D721Med (cell line): ENCODE measurements around the gene ARMS2.

ENCODE experiments used
- DNase-seq: peaks from one replicate; pipeline ENCODE4 v3.0.0; 2011; ENCODE audit warnings: low spot score; ENCODE audit not compliant: insufficient read length
- FAIRE-seq: peaks from 2 replicates; lab custom pipeline; 2011; peaks lifted over from hg19 to GRCh38; lab: Jason Lieb, UNC
- CTCF ChIP-seq: IDR thresholded peaks from 2 replicates; pipeline ENCODE4 v1.5.1; 2012; ENCODE audit warnings: mild to moderate bottlenecking, control low read depth; ENCODE audit not compliant: insufficient read depth; ENCODE audit errors: missing control alignments

Gene ARMS2

DNA sequence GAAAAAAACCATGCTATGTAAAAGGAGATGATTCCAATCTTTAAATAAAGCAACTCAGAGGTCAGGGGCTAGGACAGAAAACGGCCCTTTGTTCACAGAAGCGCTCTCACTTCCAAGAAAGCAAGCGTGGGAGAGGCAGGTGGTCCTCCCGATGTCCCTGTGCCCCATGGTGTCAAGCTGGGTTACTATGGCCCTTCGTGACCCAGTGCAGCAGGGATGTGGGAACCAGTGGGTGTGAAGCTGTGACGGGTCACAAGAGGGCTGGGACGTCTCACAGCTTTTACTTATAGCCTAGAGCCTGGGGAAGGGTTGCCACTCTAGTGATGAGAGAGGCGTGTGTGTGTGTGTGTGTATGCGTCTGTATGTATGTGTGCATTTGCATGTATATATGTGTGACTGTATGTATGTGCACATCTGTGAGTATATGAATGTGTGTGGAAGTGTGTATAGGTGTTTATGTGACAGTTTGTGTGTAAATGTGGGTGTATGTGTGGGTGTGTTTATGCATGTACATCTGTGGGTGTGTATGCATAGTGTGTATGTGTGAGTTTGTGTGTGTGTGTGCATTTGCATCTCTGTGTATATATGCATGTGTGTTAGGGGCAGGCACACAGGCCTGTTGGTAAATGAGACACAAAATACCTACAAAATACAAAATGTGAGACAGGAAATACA is 32.1 kb downstream of the ARMS2 start:
- FAIRE-seq: no peak
- no peak for TF ChIP-seq CTCF
- no peak for DNase-seq

DNA sequence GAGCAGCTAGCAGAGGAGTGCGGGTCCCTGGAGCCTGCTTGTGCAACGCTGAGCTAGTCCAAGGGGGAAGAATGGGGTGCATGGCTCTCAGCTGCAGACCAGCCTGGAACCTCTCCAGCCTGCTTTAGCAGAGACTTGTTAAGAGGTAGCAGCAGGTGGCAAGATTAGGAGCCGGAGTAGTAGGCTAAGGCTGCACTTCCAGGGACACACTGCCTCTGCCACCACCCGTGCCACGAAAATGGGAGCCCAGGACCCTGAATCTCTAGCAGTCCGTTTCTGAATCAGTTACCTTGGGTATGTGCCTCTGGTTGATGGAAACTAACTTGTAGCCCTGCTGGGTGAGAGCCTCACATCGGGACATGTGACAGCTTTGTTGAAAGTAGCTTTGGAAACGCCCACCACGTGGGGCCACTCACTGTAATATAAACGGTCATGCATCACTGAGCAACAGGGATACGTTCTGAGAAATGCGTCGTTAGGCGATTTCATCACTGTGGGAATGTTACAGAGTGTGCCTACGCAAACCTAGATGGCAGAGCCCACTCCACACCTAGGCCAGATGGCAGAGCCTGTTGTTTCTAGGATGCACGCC is 32.8 kb downstream of the ARMS2 start:
- no peak for FAIRE-seq
- no peak for DNase-seq
- TF ChIP-seq CTCF: no peak

DNA sequence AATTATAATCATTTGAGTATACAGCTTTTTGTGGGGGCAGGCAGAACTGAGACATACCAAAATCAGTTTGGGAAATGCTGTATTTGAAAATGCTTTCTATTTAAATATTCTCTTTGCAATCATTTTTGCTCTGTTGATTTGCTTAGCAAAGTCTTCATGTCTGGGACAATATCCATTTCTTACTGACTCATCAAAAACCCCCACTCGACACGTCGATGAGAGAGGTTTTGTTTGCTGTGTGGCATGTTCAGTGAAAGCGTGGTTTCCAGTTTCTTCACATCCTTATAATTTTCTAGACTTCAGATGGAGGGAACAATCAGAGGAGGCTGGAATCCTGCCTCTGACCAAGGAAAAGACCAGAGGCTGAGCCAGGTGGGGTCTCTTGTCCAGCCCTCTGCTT is 35.8 kb downstream of the ARMS2 start:
- no peak for TF ChIP-seq CTCF
- DNase-seq: no peak
- no peak for FAIRE-seq

- FAIRE-seq: no peak
- no peak for TF ChIP-seq CTCF
- no peak for DNase-seq
These were observed 36.6 kb downstream of the ARMS2 start for GRCh38 chr10:122490786-122491680.

DNA sequence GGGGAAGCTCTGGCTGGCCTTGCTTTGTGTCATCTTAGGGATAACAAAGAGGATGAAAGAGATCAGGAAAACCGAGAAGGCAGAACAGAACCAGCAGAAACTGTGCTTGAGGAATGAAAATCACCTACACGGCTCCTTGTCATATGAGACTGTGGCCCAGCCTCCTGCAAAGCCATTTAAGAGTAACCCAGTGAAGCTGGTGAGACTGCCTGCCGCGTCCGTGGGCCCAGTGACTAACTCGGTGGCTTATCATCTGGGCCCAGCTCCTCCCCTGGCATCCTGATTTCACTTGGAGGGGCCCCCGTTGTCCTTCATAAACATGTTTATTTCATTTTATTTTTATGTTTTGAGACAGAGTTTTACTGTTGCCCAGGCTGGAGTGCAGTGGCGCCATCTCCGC is 37.6 kb downstream of the ARMS2 start:
- no peak for FAIRE-seq
- no peak for TF ChIP-seq CTCF
- no peak for DNase-seq

DNA sequence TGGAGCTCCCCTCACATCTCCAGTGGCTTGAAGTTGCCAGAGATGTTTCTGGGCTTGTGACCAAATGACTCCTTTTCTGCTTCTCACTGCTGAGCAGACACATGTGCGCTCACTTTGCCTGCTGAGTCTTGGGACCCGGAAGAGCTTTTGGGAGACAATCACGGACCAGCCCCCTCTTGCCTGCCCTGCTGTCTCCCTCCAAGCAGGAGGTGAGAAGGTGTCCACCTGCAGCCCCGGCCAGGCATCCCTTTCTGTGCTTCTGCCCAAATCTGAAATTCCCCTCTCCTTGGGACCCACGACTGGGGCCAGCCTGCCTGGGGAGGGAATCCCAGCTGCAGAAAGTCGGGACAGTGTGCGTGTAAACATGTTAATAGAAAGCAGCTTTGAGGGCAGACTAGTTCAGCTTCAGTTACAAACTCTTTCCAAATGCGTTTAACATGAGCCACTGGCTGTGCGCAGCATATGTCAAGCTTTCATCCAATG is 38.6 kb downstream of the ARMS2 start:
- TF ChIP-seq CTCF: no peak
- DNase-seq: no peak
- no peak for FAIRE-seq
